Esophagus squamous epithelium (tissue), 4 donors: ENCODE results near the gene PRKG1.

Experiments
- POLR2A ChIP-seq, 4 donors: fragments of 450-650 bp; IDR thresholded peaks; one replicate each; pipeline ENCODE4 v1.6.1; 2017; ENCODE audit warnings: antibody characterized with exemption in 4 of 4, mild to moderate bottlenecking in 4 of 4, moderate library complexity in 3 of 4
- TF ChIP-seq, protein P1 (sequence below), 6 experiments: fragments of 450-650 bp in 4 of 6; fragments of 200-600 bp in 2 of 6; sonication (generic) in 2 of 6; IDR thresholded peaks; one replicate each; pipeline ENCODE4 v1.5.1; 2016 to 2019; ENCODE audit warnings: antibody characterized with exemption in 6 of 6, mild to moderate bottlenecking in 4 of 6, moderate library complexity in 4 of 6

DNA sequence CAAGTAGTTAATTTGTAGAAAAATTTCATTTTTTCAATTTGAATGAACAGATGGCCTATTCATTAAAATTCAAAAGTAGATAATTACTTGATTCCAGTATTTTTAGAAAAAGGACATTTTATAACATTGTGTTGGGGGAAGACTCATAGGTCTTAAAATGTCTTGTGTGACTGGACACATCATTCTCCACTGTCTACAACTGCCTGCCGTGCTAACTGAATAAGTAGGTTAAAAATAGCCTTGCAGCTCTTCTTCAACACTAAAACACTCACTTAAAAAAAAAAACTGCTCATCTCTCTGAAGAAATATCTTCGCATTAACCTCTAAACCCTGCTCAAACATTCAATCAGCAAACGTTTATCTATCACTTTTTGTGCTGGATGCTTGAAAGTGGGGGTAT, 371.3 kb downstream of the PRKG1 start:
- TF ChIP-seq, protein P1, sequence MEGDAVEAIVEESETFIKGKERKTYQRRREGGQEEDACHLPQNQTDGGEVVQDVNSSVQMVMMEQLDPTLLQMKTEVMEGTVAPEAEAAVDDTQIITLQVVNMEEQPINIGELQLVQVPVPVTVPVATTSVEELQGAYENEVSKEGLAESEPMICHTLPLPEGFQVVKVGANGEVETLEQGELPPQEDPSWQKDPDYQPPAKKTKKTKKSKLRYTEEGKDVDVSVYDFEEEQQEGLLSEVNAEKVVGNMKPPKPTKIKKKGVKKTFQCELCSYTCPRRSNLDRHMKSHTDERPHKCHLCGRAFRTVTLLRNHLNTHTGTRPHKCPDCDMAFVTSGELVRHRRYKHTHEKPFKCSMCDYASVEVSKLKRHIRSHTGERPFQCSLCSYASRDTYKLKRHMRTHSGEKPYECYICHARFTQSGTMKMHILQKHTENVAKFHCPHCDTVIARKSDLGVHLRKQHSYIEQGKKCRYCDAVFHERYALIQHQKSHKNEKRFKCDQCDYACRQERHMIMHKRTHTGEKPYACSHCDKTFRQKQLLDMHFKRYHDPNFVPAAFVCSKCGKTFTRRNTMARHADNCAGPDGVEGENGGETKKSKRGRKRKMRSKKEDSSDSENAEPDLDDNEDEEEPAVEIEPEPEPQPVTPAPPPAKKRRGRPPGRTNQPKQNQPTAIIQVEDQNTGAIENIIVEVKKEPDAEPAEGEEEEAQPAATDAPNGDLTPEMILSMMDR (IDR thresholded peaks at IDR 0.05): no peak
- TF ChIP-seq POLR2A (IDR thresholded peaks at IDR 0.05): no peak
